HG02623 (cell line): Measurements from ENCODE around the gene MDH2.
"Not testable (repeated sequence)": the region's sequence is repeated elsewhere in the genome, so short reads cannot be mapped to it uniquely, and the experiment has no call there.

Experiments used
- ATAC-seq: cut with Tn5 transposase; IDR thresholded peaks from one replicate; pipeline ENCODE4 v1.9.1; 2021; ENCODE audit warnings: moderate library complexity; ENCODE audit not compliant: unreplicated experiment

MDH2 gene

DNA sequence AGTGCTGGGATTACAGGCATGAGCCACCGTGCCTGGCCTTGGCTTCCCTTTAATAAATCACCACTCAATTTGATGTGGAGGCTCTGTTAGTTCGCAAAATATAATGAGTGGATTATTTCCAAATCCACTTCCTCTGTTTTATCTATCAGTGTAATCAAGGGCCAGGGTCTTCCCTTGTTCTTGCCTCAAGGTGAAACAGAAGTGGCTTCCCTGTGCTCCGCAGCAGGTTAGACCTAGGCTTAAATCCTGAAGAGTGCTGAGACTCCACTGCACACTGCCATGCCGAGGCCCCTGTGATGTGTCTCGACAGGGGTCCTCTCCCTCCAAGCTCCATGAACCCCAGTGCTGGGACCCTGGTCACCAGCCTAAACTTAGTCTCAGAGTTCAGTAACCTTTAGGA, 59.0 kb downstream of the MDH2 start:
- ATAC-seq: no peak

DNA sequence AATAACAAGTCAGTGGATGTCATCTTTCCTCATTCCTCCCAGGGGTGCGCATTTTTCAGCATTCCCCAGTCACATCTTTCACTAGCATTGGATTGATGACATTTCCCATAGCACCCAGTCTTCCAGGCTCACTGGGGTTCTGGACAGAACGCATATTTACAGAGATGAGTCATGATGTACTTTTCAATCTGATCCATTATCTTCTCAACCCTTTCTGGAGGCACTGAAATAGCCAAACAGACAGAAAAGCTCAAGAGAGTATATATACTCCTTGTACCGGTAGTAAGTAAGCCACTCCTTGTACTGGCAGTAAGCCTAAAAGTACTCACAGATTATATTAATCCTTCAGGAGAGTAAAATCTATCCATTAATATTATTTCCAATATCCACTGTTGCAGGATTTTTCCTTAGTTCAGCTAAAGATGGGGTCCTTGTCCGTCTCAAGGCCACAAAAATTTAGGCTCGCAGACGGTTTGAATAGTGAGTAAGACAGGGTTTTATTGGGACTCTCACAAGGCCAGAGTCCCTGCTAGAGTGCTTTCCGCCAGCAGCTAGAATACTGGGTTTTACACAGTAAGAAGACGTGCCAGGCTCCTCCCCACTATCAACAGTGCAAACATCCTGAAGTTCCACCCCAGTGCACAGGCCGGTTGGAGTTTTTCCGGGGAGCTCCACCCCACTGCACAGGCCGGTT, 60.8 kb downstream of the MDH2 start:
- ATAC-seq: no peak

DNA sequence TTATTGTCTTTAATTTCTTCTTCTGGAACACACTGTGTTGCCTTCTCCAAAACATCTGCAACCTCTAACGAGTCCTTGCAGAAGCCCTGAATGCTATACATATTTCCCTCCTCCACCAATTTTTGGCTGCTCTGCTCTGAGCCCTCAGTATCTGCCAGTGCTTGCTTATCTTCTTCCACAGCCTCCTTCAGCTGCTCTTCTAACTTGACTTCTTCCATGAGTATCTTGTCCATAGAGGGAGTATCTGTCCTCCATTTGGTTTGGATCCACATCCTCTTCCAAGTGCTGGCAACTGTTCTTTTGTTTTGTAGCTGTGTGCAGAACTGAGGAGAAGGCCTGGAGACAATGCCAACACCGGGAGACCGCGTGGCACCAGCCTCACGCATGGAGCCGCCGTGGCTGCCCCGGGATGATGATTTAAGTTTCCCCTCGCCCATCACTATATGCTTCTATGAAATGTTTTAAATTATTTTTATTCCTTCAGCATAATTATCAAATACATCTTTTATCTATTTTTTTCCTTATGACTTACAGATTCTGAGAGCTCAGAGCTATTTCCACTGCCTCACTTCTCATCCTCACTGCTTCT, 65.2 kb downstream of the MDH2 start:
- ATAC-seq: not testable (repeated sequence)

DNA sequence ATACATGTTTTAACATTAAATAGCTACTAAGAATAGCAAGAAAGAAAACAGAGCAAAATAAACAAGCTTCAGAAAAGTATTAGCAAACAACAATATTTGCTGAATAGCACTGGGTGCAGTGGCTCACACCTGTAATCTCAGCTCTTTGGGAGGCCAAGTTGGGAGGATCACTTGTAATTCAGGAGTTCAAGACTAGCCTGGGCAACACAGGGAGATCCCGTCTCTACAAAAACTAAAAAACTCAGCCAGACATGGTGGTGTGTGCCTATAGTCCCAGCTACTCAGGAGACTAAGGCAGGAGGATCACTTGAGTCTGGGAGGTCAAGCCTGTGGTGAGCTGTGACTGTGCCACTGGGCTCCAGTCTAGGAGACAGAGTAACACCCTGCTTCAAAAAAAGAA, 66.8 kb downstream of the MDH2 start:
- ATAC-seq: not testable (repeated sequence)
